Measurements from ENCODE around the gene LAMC1. TPM values are rescaled to one million over a fixed set of nuclear protein-coding genes. Genes with fewer than 3 reads are reported as not detected.

The LAMC1 gene
- polyA plus RNA-seq, 2 donors = 7.0 to 17.6 TPM

DNA sequence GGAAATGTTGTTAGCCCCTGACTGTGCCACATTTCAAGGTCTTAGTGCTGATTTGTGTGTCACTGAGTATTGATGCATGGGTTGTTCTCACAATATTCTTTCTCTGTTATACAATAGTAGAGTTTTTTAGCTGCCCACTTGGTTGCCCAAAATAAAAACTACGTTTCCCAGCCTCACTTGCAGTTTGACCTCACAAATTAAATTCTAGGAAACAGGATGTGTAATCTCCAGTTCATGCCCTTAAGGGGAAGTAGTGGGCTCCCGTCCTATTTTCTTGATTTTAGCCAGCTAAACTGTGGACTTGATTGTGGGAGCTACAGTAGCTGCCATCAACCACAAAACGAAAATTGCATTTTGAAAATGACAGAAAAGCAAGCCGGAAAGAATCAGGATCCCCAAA is 27.3 kb upstream of the LAMC1 start:
- Histone ChIP-seq H3K4me1 (ENCODE audit: control insufficient read depth in 2 of 2, insufficient read depth in 2 of 2, low read length in 1 of 2) (no peaks in the 10 kb centered on the region), H3K9me3 (ENCODE audit: control insufficient read depth in 2 of 2, insufficient read depth in 1 of 2, low read depth in 1 of 2, low read length in 1 of 2) (no peaks in the 10 kb centered on the region), H3K4me3 (ENCODE audit: low read depth in 1 of 2, low read length in 2 of 2) (no peak overlapping the region), H3K27me3 (ENCODE audit: control insufficient read depth in 1 of 2, insufficient read depth in 2 of 2, low read length in 2 of 2) (no peaks in the 10 kb centered on the region), H3K27ac (ENCODE audit: low read depth in 2 of 2, low read length in 1 of 2) (no peak overlapping the region), H3K36me3 (ENCODE audit: control insufficient read depth in 2 of 2, insufficient read depth in 2 of 2, low read length in 1 of 2) (no peaks in the 10 kb centered on the region)
- WGBS, 2 donors = 66 to 67% methylated on average over 4 of the region's 4 CpGs

DNA sequence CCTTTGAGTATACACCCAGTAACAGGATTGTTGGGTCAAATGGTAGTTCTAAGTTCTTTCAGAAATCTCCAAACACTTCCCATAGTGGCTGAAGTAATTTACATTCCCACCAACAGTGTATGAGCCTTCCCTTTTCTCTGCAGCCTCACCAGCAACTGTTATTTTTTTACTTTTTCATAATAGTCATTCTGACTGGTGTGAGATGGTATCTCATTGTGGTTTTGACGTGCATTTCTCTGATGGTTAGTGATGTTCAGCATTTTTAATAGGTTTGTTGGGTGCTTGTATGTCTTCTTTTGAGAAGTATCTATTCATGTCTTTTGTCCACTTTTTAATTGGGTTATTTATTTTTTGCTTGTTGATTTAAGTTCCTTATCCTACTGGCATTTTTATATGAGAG is 26.4 kb upstream of the LAMC1 start:
- no peaks in the 10 kb centered on the region for H3K36me3 ChIP-seq (ENCODE audit: control insufficient read depth in 2 of 2, insufficient read depth in 2 of 2, low read length in 1 of 2)
- H3K27me3 ChIP-seq (ENCODE audit: control insufficient read depth in 1 of 2, insufficient read depth in 2 of 2, low read length in 2 of 2) = no peaks in the 10 kb centered on the region
- H3K9me3 ChIP-seq (ENCODE audit: control insufficient read depth in 2 of 2, insufficient read depth in 1 of 2, low read depth in 1 of 2, low read length in 1 of 2) = no peaks in the 10 kb centered on the region
- no peak overlapping the region for H3K27ac ChIP-seq (ENCODE audit: low read depth in 2 of 2, low read length in 1 of 2)
- H3K4me1 ChIP-seq (ENCODE audit: control insufficient read depth in 2 of 2, insufficient read depth in 2 of 2, low read length in 1 of 2) = no peaks in the 10 kb centered on the region
- H3K4me3 ChIP-seq (ENCODE audit: low read depth in 1 of 2, low read length in 2 of 2) = no peak overlapping the region
- 84 to 85% methylated on average over 1 of the region's 1 CpG for WGBS, 2 donors

DNA sequence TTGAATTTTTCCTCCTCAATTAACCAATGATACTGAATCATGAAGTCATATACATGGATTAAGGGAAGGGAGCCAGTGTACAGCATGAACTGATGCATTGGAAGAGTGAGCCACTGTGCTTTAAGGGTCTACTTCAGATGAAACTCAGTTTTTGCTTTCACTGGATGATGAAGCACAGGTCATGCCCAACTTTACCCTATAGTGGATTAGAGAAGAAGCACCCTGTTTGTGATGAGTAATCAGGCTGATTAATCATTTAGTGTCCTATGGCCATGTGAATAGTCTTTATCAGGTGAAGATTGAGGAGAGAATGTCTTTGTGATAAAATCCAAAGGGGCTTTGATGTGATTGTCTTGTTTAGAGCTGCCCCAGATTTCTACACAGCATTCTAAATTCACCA is 24.7 kb upstream of the LAMC1 start:
- no peak overlapping the region for H3K4me3 ChIP-seq (ENCODE audit: low read depth in 1 of 2, low read length in 2 of 2)
- no peaks in the 10 kb centered on the region for H3K4me1 ChIP-seq (ENCODE audit: control insufficient read depth in 2 of 2, insufficient read depth in 2 of 2, low read length in 1 of 2)
- no peaks in the 10 kb centered on the region for H3K27me3 ChIP-seq (ENCODE audit: control insufficient read depth in 1 of 2, insufficient read depth in 2 of 2, low read length in 2 of 2)
- no peaks in the 10 kb centered on the region for H3K9me3 ChIP-seq (ENCODE audit: control insufficient read depth in 2 of 2, insufficient read depth in 1 of 2, low read depth in 1 of 2, low read length in 1 of 2)
- no peak overlapping the region for H3K27ac ChIP-seq (ENCODE audit: low read depth in 2 of 2, low read length in 1 of 2)
- no peaks in the 10 kb centered on the region for H3K36me3 ChIP-seq (ENCODE audit: control insufficient read depth in 2 of 2, insufficient read depth in 2 of 2, low read length in 1 of 2)

- WGBS, 2 donors = 85 to 87% methylated on average over 4 of the region's 4 CpGs
- H3K27ac ChIP-seq (ENCODE audit: low read depth in 2 of 2, low read length in 1 of 2) = no peak overlapping the region
- H3K4me3 ChIP-seq (ENCODE audit: low read depth in 1 of 2, low read length in 2 of 2) = no peak overlapping the region
- no peaks in the 10 kb centered on the region for H3K9me3 ChIP-seq (ENCODE audit: control insufficient read depth in 2 of 2, insufficient read depth in 1 of 2, low read depth in 1 of 2, low read length in 1 of 2)
- no peaks in the 10 kb centered on the region for H3K36me3 ChIP-seq (ENCODE audit: control insufficient read depth in 2 of 2, insufficient read depth in 2 of 2, low read length in 1 of 2)
- H3K4me1 ChIP-seq (ENCODE audit: control insufficient read depth in 2 of 2, insufficient read depth in 2 of 2, low read length in 1 of 2) = no peaks in the 10 kb centered on the region
- H3K27me3 ChIP-seq (ENCODE audit: control insufficient read depth in 1 of 2, insufficient read depth in 2 of 2, low read length in 2 of 2) = no peaks in the 10 kb centered on the region
Observed at GRCh38 chr1:183000167-183000962, 22.9 kb upstream of the LAMC1 start.

DNA sequence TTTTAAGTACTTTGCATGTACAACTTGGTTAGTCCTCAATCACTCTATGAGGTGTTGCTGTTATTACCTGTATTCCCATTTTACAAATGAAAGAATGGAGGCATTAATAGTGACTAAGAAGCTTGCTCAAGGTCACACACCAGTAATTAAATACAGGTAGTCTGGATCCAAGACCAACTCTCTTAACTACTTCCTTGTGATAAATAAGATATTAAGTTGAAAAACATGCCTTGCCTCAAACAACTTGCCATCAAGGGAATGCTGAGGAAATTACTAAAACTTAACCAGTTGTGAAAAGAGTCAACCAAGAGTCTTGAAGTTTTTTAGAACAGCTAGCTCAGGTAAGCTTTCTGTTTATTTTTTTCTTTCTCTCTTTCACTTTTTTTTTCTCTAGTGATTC is 21.0 kb upstream of the LAMC1 start:
- H3K36me3 ChIP-seq (ENCODE audit: control insufficient read depth in 2 of 2, insufficient read depth in 2 of 2, low read length in 1 of 2) = no peaks in the 10 kb centered on the region
- no peaks in the 10 kb centered on the region for H3K9me3 ChIP-seq (ENCODE audit: control insufficient read depth in 2 of 2, insufficient read depth in 1 of 2, low read depth in 1 of 2, low read length in 1 of 2)
- no peaks in the 10 kb centered on the region for H3K27me3 ChIP-seq (ENCODE audit: control insufficient read depth in 1 of 2, insufficient read depth in 2 of 2, low read length in 2 of 2)
- H3K4me1 ChIP-seq (ENCODE audit: control insufficient read depth in 2 of 2, insufficient read depth in 2 of 2, low read length in 1 of 2) = no peaks in the 10 kb centered on the region
- no peak overlapping the region for H3K4me3 ChIP-seq (ENCODE audit: low read depth in 1 of 2, low read length in 2 of 2)
- H3K27ac ChIP-seq (ENCODE audit: low read depth in 2 of 2, low read length in 1 of 2) = no peak overlapping the region

DNA sequence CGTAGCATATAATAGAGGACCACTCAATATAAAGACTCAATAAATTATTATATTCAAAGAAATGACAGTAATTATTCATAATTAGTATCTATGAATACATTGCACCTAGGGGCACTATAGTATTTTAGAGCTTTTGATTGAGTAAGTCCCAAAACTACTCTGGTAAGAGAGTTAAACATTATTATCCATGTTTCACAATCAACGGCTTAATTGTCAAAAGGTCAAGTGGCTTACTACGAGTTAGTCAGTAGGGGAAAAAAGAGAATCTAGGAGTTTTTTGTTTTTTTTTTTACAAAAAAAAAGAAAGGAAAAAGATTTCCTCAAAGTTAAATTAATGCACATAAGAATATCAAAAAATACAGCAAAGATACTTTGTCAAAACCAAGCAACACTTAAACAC is 20.4 kb upstream of the LAMC1 start:
- no peaks in the 10 kb centered on the region for H3K27me3 ChIP-seq (ENCODE audit: control insufficient read depth in 1 of 2, insufficient read depth in 2 of 2, low read length in 2 of 2)
- 39 to 42% methylated on average over 3 of the region's 3 CpGs for WGBS, 2 donors

GRCh38 chr1:183003203-183003602 is 20.0 kb upstream of the LAMC1 start:
- Histone ChIP-seq H3K27me3 (ENCODE audit: control insufficient read depth in 1 of 2, insufficient read depth in 2 of 2, low read length in 2 of 2) (no peaks in the 10 kb centered on the region), H3K4me3 (ENCODE audit: low read depth in 1 of 2, low read length in 2 of 2) (no peak overlapping the region), H3K9me3 (ENCODE audit: control insufficient read depth in 2 of 2, insufficient read depth in 1 of 2, low read depth in 1 of 2, low read length in 1 of 2) (no peaks in the 10 kb centered on the region), H3K4me1 (ENCODE audit: control insufficient read depth in 2 of 2, insufficient read depth in 2 of 2, low read length in 1 of 2) (no peaks in the 10 kb centered on the region), H3K27ac (ENCODE audit: low read depth in 2 of 2, low read length in 1 of 2) (no peak overlapping the region), H3K36me3 (ENCODE audit: control insufficient read depth in 2 of 2, insufficient read depth in 2 of 2, low read length in 1 of 2) (no peaks in the 10 kb centered on the region)
- WGBS, 2 donors = 19 to 39% methylated on average over 4 of the region's 4 CpGs

More for the DNA sequence above, 20.4 kb upstream of the LAMC1 start:
- Histone ChIP-seq H3K4me3 (ENCODE audit: low read depth in 1 of 2, low read length in 2 of 2) (no peak overlapping the region), H3K36me3 (ENCODE audit: control insufficient read depth in 2 of 2, insufficient read depth in 2 of 2, low read length in 1 of 2) (no peaks in the 10 kb centered on the region), H3K9me3 (ENCODE audit: control insufficient read depth in 2 of 2, insufficient read depth in 1 of 2, low read depth in 1 of 2, low read length in 1 of 2) (no peaks in the 10 kb centered on the region), H3K4me1 (ENCODE audit: control insufficient read depth in 2 of 2, insufficient read depth in 2 of 2, low read length in 1 of 2) (no peaks in the 10 kb centered on the region), H3K27ac (ENCODE audit: low read depth in 2 of 2, low read length in 1 of 2) (no peak overlapping the region)

GRCh38 chr1:183004141-183004540 is 19.1 kb upstream of the LAMC1 start:
- Histone ChIP-seq H3K36me3 (ENCODE audit: control insufficient read depth in 2 of 2, insufficient read depth in 2 of 2, low read length in 1 of 2) (no peaks in the 10 kb centered on the region), H3K4me3 (ENCODE audit: low read depth in 1 of 2, low read length in 2 of 2) (no peak overlapping the region), H3K9me3 (ENCODE audit: control insufficient read depth in 2 of 2, insufficient read depth in 1 of 2, low read depth in 1 of 2, low read length in 1 of 2) (no peaks in the 10 kb centered on the region), H3K27ac (ENCODE audit: low read depth in 2 of 2, low read length in 1 of 2) (no peak overlapping the region), H3K27me3 (ENCODE audit: control insufficient read depth in 1 of 2, insufficient read depth in 2 of 2, low read length in 2 of 2) (no peaks in the 10 kb centered on the region), H3K4me1 (ENCODE audit: control insufficient read depth in 2 of 2, insufficient read depth in 2 of 2, low read length in 1 of 2) (no peaks in the 10 kb centered on the region)
- 94 to 96% methylated on average over 2 of the region's 2 CpGs for WGBS, 2 donors

DNA sequence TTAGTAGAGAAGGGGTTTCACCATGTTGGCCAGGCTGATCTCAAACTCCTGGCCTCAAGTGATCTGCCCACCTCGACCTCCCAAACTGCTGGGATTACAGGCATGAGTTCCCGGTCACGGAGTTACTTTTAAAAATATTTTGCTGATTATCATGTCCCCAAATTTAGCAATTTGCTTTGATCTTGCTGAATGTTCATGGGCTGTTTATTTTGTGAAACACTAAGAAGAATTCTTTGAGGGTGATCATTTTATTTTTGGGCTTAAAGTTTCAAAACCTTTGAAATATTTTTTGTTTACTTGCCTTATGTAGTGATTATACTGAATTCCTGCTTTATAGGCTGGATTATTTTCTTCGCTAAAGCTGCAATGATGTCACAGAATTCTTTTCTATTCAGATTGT is 11.4 kb upstream of the LAMC1 start:
- Histone ChIP-seq H3K27ac (ENCODE audit: low read depth in 2 of 2, low read length in 1 of 2) (no peak overlapping the region), H3K9me3 (ENCODE audit: control insufficient read depth in 2 of 2, insufficient read depth in 1 of 2, low read depth in 1 of 2, low read length in 1 of 2) (no peaks in the 10 kb centered on the region)

DNA sequence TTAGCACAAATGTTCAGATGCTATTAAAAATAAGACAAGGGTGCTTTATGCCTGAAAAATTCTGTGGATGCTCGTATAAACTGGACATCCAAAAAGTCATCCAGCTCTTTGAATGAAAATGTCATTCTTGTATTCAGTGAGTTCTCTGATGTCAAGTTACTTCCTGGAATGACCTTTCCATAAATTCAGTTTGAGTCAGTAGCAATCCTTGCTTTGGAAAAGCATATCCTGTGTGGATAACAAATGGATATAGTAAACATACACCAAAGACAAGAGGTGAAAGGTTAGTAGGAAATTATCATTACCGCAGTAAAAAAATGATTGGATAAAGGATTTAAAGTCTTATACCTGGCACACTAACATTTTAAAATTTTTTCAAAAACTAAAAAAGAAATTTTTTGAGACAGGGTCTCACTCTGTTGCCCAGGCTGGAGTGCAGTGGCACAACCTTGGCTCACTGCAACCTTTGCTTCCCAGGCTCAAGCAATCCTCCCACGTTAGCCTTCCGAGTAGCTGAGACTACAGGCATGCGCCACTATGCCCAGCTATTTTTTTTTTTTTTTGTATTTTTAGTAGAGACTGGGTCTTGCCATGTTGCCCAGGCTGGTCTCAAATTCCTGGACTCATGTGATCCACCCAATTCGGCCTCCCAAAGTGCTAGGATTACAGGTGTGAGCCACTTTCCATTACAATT is 10.8 kb upstream of the LAMC1 start:
- no peaks in the 10 kb centered on the region for H3K36me3 ChIP-seq (ENCODE audit: control insufficient read depth in 2 of 2, insufficient read depth in 2 of 2, low read length in 1 of 2)
- H3K9me3 ChIP-seq (ENCODE audit: control insufficient read depth in 2 of 2, insufficient read depth in 1 of 2, low read depth in 1 of 2, low read length in 1 of 2) = no peaks in the 10 kb centered on the region
- H3K27me3 ChIP-seq (ENCODE audit: control insufficient read depth in 1 of 2, insufficient read depth in 2 of 2, low read length in 2 of 2) = no peaks in the 10 kb centered on the region
- no peak overlapping the region for H3K4me3 ChIP-seq (ENCODE audit: low read depth in 1 of 2, low read length in 2 of 2)
- no peak overlapping the region for H3K27ac ChIP-seq (ENCODE audit: low read depth in 2 of 2, low read length in 1 of 2)
- H3K4me1 ChIP-seq (ENCODE audit: control insufficient read depth in 2 of 2, insufficient read depth in 2 of 2, low read length in 1 of 2) = no peaks in the 10 kb centered on the region
- 81 to 83% methylated on average over 6 of the region's 6 CpGs for WGBS, 2 donors

More for the DNA sequence above, 11.4 kb upstream of the LAMC1 start:
- Histone ChIP-seq H3K4me1 (ENCODE audit: control insufficient read depth in 2 of 2, insufficient read depth in 2 of 2, low read length in 1 of 2) (no peaks in the 10 kb centered on the region), H3K4me3 (ENCODE audit: low read depth in 1 of 2, low read length in 2 of 2) (no peak overlapping the region), H3K27me3 (ENCODE audit: control insufficient read depth in 1 of 2, insufficient read depth in 2 of 2, low read length in 2 of 2) (no peaks in the 10 kb centered on the region), H3K36me3 (ENCODE audit: control insufficient read depth in 2 of 2, insufficient read depth in 2 of 2, low read length in 1 of 2) (no peaks in the 10 kb centered on the region)
- 59 to 68% methylated on average over 4 of the region's 4 CpGs for WGBS, 2 donors

Data from esophagus (tissue), 2 donors.